Hematopoietic multipotent progenitor cell treated with erythropoietin and hydrocortisone succinate and interleukin-3 and kit ligand, for 8 days (in vitro differentiated cells): ENCODE data around the gene NAPEPLD.
"Not testable (repeated sequence)": the region's sequence is repeated elsewhere in the genome, so short reads cannot be mapped to it uniquely, and the experiment has no call there.

Source experiments
- DNase-seq: peaks from one replicate; pipeline ENCODE4 v3.0.0-alpha.2; 2015

Gene NAPEPLD

GRCh38 chr7:103143868-103144267 lies 5.0 kb downstream of the NAPEPLD start:
- DNase-seq, result no peak

- no peak for DNase-seq
These were observed 6.4 kb downstream of the NAPEPLD start for GRCh38 chr7:103142494-103142893.

GRCh38 chr7:103141753-103142404 lies 7.0 kb downstream of the NAPEPLD start:
- DNase-seq, result no peak

- no peak for DNase-seq
These were observed 8.2 kb downstream of the NAPEPLD start for GRCh38 chr7:103140685-103141084.

- no peak for DNase-seq
These were observed 8.8 kb downstream of the NAPEPLD start for GRCh38 chr7:103140061-103140460.

GRCh38 chr7:103134836-103135554 lies 13.9 kb downstream of the NAPEPLD start:
- peak; percentile 1 for DNase-seq

- DNase-seq, result peak; percentile 10
These were observed 15.8 kb downstream of the NAPEPLD start for GRCh38 chr7:103132995-103133688.

- peak; percentile 49 for DNase-seq
These were observed 17.8 kb downstream of the NAPEPLD start for GRCh38 chr7:103130901-103131624.

GRCh38 chr7:103129702-103130549 lies 19.0 kb downstream of the NAPEPLD start:
- no peak for DNase-seq

- no peak for DNase-seq
These were observed 21.9 kb downstream of the NAPEPLD start for GRCh38 chr7:103127006-103127405.

GRCh38 chr7:103124429-103124979 lies 24.4 kb downstream of the NAPEPLD start:
- DNase-seq, result no peak

- no peak for DNase-seq
These were observed 25.4 kb downstream of the NAPEPLD start for GRCh38 chr7:103123529-103123928.

GRCh38 chr7:103121641-103122040 lies 27.3 kb downstream of the NAPEPLD start:
- DNase-seq, result peak; percentile 93

- DNase-seq, result no peak
These were observed 28.5 kb downstream of the NAPEPLD start for GRCh38 chr7:103120362-103120761.

- peak; percentile 71 for DNase-seq
These were observed 29.1 kb downstream of the NAPEPLD start for GRCh38 chr7:103119791-103120291.

- DNase-seq, result no peak
These were observed 31.4 kb downstream of the NAPEPLD start for GRCh38 chr7:103117465-103117864.

GRCh38 chr7:103116991-103117390 lies 31.9 kb downstream of the NAPEPLD start:
- DNase-seq, result no peak

GRCh38 chr7:103116511-103116910 lies 32.4 kb downstream of the NAPEPLD start:
- no peak for DNase-seq

- DNase-seq, result no peak
These were observed 33.1 kb downstream of the NAPEPLD start for GRCh38 chr7:103115771-103116170.

- no peak for DNase-seq
These were observed 34.3 kb downstream of the NAPEPLD start for GRCh38 chr7:103114576-103115008.

- no peak for DNase-seq
These were observed 35.7 kb downstream of the NAPEPLD start for GRCh38 chr7:103113164-103113563.

- not testable (repeated sequence) for DNase-seq
These were observed 42.2 kb downstream of the NAPEPLD start for GRCh38 chr7:103106703-103107070.
